Measurements from ENCODE around the gene KRTAP5-3. TPM values are rescaled to one million over a fixed set of nuclear protein-coding genes. Genes with fewer than 3 reads are reported as not detected.
A peak's percentile ranks its signal among the peaks of the same experiment; 100 is the strongest.

Gene KRTAP5-3
- total RNA-seq, 1 donor from 2014 or later = not detected

DNA sequence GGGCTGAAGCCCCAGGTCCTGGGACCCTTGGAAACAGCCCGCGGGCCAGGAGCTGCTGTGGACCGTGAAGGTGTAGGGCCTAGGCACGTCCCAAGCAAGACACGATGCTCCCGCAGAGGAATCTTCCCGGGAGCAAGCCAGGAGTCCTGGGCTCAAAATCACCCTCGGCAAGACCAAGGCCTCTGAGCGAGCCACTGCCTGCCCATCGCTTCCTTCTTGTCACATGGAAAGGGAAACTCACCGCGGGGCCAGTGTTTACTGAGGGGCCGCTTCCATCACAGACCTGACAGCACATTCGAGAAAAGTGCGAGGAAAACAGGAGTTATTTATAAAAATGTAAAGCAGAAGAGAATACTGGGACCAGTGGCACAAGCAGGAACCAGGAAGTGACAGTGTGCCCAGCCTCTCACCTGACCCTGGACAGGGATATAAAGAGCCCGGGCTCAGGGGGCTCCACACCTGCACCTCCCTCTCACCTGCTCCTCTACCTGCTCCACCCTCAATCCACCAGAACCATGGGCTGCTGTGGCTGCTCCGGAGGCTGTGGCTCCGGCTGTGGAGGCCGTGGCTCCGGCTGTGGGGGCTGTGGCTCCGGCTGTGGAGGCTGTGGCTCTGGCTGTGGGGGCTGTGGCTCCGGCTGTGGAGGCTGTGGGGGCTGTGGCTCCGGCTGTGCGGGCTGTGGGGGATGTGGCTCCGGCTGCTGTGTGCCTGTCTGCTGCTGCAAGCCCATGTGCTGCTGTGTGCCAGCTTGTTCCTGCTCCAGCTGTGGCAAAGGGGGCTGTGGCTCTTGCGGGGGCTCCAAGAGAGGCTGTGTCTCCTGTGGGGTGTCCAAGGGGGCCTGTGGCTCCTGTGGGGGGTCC is 21.3 kb upstream of the KRTAP5-3 start, which contains the start of gene KRTAP5-5:
Gene KRTAP5-5 (plus strand): TSS at position 450 of the 860 bp plus-strand sequence. CDS start 66 bp downstream, at position 516.
- DNase-seq = no peak

DNA sequence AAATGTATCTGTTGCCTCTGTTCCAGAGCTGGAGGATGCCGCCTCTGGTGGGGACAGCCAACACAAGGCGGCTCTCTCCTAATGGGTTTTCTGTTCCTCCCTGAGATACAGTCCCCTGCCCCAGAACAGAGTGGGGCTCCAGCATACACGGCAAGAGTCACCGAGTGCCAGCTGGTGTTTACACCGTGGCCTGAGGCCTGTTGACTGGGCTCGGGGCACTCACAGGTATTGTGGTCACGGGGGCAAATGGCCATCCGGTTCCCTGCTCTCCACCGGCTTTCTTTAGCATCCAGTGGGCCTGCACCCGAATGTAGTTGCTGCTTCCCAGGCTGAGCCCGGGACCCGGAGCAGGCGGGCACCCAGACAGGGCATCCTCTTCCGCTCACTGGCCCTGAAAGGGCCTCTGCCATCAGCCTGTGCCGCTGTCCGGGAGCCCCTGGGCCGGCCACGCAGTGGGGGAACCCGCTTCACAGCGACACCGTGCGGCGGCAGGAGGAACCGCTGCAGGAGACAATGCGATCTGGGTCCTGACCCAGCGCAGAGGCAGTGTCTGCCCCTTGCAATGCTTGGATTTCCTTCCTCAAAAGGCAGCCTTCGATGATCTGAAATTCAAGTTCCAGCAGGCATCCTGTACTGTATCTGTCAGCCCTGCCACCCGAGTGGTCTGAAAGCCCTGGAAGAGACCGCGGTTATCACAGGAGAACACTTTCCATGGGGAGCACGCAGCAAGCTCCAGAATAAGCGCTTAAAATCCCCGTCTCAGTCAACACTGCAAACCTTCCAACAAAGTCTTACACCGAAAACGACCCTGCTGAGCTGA is 20.5 kb upstream of the KRTAP5-3 start:
- Histone ChIP-seq H3K9me3 (replicated peaks) (no peaks in the 10 kb centered on the region), H3K4me3 (no peak overlapping the region), H3K36me3 (no peaks in the 10 kb centered on the region), H3K27me3 (ENCODE audit: low read depth) (peaks cover 64% of the 10 kb centered on the region), H3K27ac (replicated peaks) (no peak overlapping the region), H3K4me1 (peaks cover 17% of the 10 kb centered on the region)
- no peak for DNase-seq
- intact Hi-C loops (cut with micrococcal nuclease) = no loop called here
- TF ChIP-seq, protein P1, sequence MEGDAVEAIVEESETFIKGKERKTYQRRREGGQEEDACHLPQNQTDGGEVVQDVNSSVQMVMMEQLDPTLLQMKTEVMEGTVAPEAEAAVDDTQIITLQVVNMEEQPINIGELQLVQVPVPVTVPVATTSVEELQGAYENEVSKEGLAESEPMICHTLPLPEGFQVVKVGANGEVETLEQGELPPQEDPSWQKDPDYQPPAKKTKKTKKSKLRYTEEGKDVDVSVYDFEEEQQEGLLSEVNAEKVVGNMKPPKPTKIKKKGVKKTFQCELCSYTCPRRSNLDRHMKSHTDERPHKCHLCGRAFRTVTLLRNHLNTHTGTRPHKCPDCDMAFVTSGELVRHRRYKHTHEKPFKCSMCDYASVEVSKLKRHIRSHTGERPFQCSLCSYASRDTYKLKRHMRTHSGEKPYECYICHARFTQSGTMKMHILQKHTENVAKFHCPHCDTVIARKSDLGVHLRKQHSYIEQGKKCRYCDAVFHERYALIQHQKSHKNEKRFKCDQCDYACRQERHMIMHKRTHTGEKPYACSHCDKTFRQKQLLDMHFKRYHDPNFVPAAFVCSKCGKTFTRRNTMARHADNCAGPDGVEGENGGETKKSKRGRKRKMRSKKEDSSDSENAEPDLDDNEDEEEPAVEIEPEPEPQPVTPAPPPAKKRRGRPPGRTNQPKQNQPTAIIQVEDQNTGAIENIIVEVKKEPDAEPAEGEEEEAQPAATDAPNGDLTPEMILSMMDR (IDR thresholded peaks at IDR 0.05; ENCODE audit: borderline replicate concordance) = peak; percentile 94

More for the DNA sequence above, 21.3 kb upstream of the KRTAP5-3 start, which contains the start of gene KRTAP5-5:
- H3K27me3 ChIP-seq (ENCODE audit: low read depth) = peaks cover 72% of the 10 kb centered on the region
- H3K36me3 ChIP-seq = no peaks in the 10 kb centered on the region
- intact Hi-C loops (cut with micrococcal nuclease) = no loop called here
- no peaks in the 10 kb centered on the region for H3K9me3 ChIP-seq (replicated peaks)
- TF ChIP-seq, protein P1 (IDR thresholded peaks at IDR 0.05; ENCODE audit: borderline replicate concordance) = no peak
- no peak within 1 kb of the TSS for H3K4me3 ChIP-seq
- no peak within 1 kb of the TSS for H3K27ac ChIP-seq (replicated peaks)
- H3K4me1 ChIP-seq = peaks cover 17% of the 10 kb centered on the region

DNA sequence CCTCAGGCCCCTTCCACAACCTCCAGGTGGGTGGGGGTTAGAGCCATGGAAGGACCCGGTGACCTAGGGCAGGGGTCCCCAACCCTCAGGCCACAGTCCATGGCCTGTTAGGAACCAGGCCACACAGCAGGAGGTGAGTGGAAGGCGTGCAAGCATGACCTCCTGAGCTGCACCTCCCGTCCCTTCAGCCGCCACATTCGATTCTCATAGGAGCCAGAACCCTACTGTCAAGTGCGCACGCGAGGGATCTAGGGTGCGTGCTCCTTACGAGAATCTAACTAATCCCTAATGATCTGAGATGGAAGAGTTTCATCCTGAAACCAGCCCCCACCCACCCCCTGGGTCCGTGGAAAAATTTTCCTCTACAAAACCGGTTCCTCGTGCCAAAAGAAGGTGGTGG is 17.3 kb upstream of the KRTAP5-3 start:
- no peaks in the 10 kb centered on the region for H3K36me3 ChIP-seq
- DNase-seq = no peak
- intact Hi-C loops (cut with micrococcal nuclease) = no loop called here
- H3K4me3 ChIP-seq = no peak overlapping the region
- no peaks in the 10 kb centered on the region for H3K9me3 ChIP-seq (replicated peaks)
- H3K27ac ChIP-seq (replicated peaks) = no peak overlapping the region
- peaks cover 44% of the 10 kb centered on the region for H3K27me3 ChIP-seq (ENCODE audit: low read depth)
- H3K4me1 ChIP-seq = peaks cover 10% of the 10 kb centered on the region
- TF ChIP-seq, protein P1 (IDR thresholded peaks at IDR 0.05; ENCODE audit: borderline replicate concordance) = no peak

DNA sequence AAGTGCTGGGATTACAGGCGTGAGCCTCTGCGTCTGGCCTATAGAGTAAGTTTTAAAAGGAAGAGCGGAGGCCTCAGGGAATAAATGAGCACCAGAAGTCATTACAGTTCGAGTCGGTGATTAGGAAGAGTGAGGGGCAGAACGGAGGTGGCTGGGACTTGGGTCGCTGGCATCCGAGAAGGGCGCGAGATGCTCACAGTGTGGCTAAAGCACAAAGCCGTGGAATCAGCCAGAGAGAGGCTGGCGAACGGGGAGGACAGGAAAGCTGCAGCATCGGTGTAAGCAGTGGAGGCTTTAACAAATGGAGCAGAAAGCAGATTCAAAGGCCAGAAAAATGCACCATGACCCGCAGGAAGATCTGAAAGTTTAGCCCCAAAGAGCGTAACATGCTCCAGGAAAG is 16.4 kb upstream of the KRTAP5-3 start:
- Histone ChIP-seq H3K4me3 (no peak overlapping the region), H3K36me3 (no peaks in the 10 kb centered on the region), H3K9me3 (replicated peaks) (no peaks in the 10 kb centered on the region), H3K27ac (replicated peaks) (no peak overlapping the region), H3K4me1 (peaks cover 10% of the 10 kb centered on the region), H3K27me3 (ENCODE audit: low read depth) (peaks cover 50% of the 10 kb centered on the region)
- TF ChIP-seq, protein P1 (IDR thresholded peaks at IDR 0.05; ENCODE audit: borderline replicate concordance) = no peak
- DNase-seq = no peak
- intact Hi-C loops (cut with micrococcal nuclease) = no loop called here

DNA sequence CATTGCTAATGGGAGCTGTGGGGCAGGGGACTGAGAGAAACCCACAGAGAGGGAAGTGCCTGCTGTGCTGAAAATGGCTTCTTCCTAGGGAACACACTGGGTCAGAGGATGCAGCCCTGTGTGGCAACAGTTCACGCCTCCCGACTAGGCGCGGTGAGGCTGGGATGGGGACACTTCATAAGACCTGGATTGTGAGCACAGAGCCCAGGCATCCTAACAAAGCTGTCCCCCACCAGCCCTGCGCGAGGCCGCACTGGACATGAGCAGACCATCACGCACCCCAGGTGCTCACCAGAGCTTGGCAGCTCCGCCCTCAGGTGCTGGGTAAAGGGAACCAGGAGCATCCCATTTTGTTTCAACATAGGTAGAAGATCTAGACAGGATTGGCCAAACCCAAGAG is 15.5 kb upstream of the KRTAP5-3 start:
- no peaks in the 10 kb centered on the region for H3K9me3 ChIP-seq (replicated peaks)
- H3K4me1 ChIP-seq = peaks cover 4% of the 10 kb centered on the region
- H3K36me3 ChIP-seq = no peaks in the 10 kb centered on the region
- TF ChIP-seq, protein P1 (IDR thresholded peaks at IDR 0.05; ENCODE audit: borderline replicate concordance) = no peak
- H3K4me3 ChIP-seq = no peak overlapping the region
- H3K27me3 ChIP-seq (ENCODE audit: low read depth) = peaks cover 51% of the 10 kb centered on the region
- no peak for DNase-seq
- intact Hi-C loops (cut with micrococcal nuclease) = no loop called here
- no peak overlapping the region for H3K27ac ChIP-seq (replicated peaks)

All from left ventricle myocardium inferior (tissue), 1 donor.